WTC11 (cell line): ENCODE results near the gene CDKN1B. TPM values are rescaled to one million over a fixed set of nuclear protein-coding genes. Genes with fewer than 3 reads are reported as not detected.

ENCODE experiments used
- ATAC-seq: fragments of 200-7000 bp; cut with Tn5 transposase; 2 replicates; pipeline ENCODE4 v1.10.0; 2021; ENCODE audit warnings: mild to moderate bottlenecking, moderate library complexity
- CTCF ChIA-PET: fragments of 300-600 bp; sonication (Branson Sonifier 250); formaldehyde crosslinking; loops from one replicate; lab custom pipeline; 2021; ENCODE audit warnings: antibody characterized with exemption; lab: Charles Lee
- POLR2A ChIA-PET: fragments of 350-600 bp; sonication (Branson Sonifier 250); formaldehyde crosslinking; loops from one replicate; lab custom pipeline; 2021; ENCODE audit warnings: antibody characterized with exemption; lab: Charles Lee
- DNase-seq: peaks from one replicate; pipeline ENCODE4 v3.0.0; 2021; ENCODE audit warnings: low spot score
- H3K27ac Mint-ChIP-seq: 2 replicates; pipeline ENCODE4 v1.8.0; 2021; ENCODE audit warnings: mixed read lengths
- H3K27me3 Mint-ChIP-seq: 2 replicates; pipeline ENCODE4 v1.8.0; 2021; ENCODE audit warnings: low read depth, mild to moderate bottlenecking, moderate library complexity, mixed read lengths
- H3K36me3 Mint-ChIP-seq: 2 replicates; pipeline ENCODE4 v1.8.0; 2021; ENCODE audit warnings: mixed read lengths
- H3K4me1 Mint-ChIP-seq: 2 replicates; pipeline ENCODE4 v1.8.0; 2022; ENCODE audit warnings: mixed read lengths
- H3K4me3 Mint-ChIP-seq: 2 replicates; pipeline ENCODE4 v1.8.0; 2021; ENCODE audit warnings: mild to moderate bottlenecking, moderate library complexity, mixed read lengths
- H3K9me3 Mint-ChIP-seq: 2 replicates; pipeline ENCODE4 v1.8.0; 2021; ENCODE audit warnings: mixed read lengths
- CREM ChIP-seq: sonication (generic); formaldehyde crosslinking; IDR thresholded peaks from 2 replicates; pipeline ENCODE4 v1.8.1; 2022; ENCODE audit warnings: mild to moderate bottlenecking, missing genetic modification reagents, moderate library complexity
- EMX1 ChIP-seq: fragments of 250-450 bp; sonication (Bioruptor Pico); IDR thresholded peaks from 2 replicates; pipeline ENCODE4 v1.8.0; 2021; ENCODE audit warnings: mild to moderate bottlenecking
- GABPB1 ChIP-seq: sonication (generic); formaldehyde crosslinking; IDR thresholded peaks from 2 replicates; pipeline ENCODE4 v1.8.1; 2023; ENCODE audit warnings: mild to moderate bottlenecking, missing genetic modification reagents
- NR3C1 ChIP-seq: sonication (generic); formaldehyde crosslinking; conservative IDR thresholded peaks from 2 replicates; pipeline ENCODE4 v1.8.1; 2023; ENCODE audit warnings: low read depth, mild to moderate bottlenecking, missing genetic modification reagents
- OVOL2 ChIP-seq: fragments of 250-450 bp; sonication (Bioruptor Pico); IDR thresholded peaks from 2 replicates; pipeline ENCODE4 v1.9.0; 2021; ENCODE audit warnings: mild to moderate bottlenecking, borderline replicate concordance
- PRDM15 ChIP-seq: sonication (generic); formaldehyde crosslinking; IDR thresholded peaks from 2 replicates; pipeline ENCODE4 v1.8.0; 2022; ENCODE audit warnings: missing genetic modification reagents
- SMAD3 ChIP-seq: sonication (generic); formaldehyde crosslinking; IDR thresholded peaks from 2 replicates; pipeline ENCODE4 v1.8.0; 2022; ENCODE audit warnings: missing genetic modification reagents, mild to moderate bottlenecking, borderline replicate concordance
- SP1 ChIP-seq: sonication (generic); formaldehyde crosslinking; conservative IDR thresholded peaks from 2 replicates; pipeline ENCODE4 v1.8.1; 2022; ENCODE audit warnings: missing genetic modification reagents
- TP53 ChIP-seq: sonication (generic); formaldehyde crosslinking; IDR thresholded peaks from 2 replicates; pipeline ENCODE4 v1.8.1; 2023; ENCODE audit warnings: mild to moderate bottlenecking, missing genetic modification reagents
- ZNF121 ChIP-seq: sonication (generic); formaldehyde crosslinking; IDR thresholded peaks from 2 replicates; pipeline ENCODE4 v1.8.0; 2023; ENCODE audit warnings: missing genetic modification reagents
- ZNF263 ChIP-seq: sonication (generic); formaldehyde crosslinking; IDR thresholded peaks from 2 replicates; pipeline ENCODE4 v1.8.1; 2022; ENCODE audit warnings: low read depth, mild to moderate bottlenecking, moderate library complexity, missing genetic modification reagents
- ZNF281 ChIP-seq: sonication (generic); formaldehyde crosslinking; IDR thresholded peaks from 2 replicates; pipeline ENCODE4 v1.8.0; 2023; ENCODE audit warnings: mild to moderate bottlenecking, missing genetic modification reagents
- total RNA-seq: library from RNA; stranded (reverse); gene quantifications from 3 replicates; pipeline ENCODE4 v1.2.3, GENCODE V29; 2021
- TF ChIP-seq, protein P1 (sequence below): sonication (generic); formaldehyde crosslinking; IDR thresholded peaks from 2 replicates; pipeline ENCODE4 v1.8.0; 2023; ENCODE audit warnings: missing genetic modification reagents, mild to moderate bottlenecking, borderline replicate concordance

CDKN1B gene
- total RNA-seq, 1 experiment from 2014 or later, result 34.2 TPM

GRCh38 chr12:12713932-12714275 is 3.3 kb upstream of the CDKN1B start:
- no peak for DNase-seq
- ChIA-PET POLR2A (interaction anchor here (3.5 kb wide), 1 partner anchor 12 kb away, joined by 31 read pairs; no protein-coding TSS in a partner anchor), CTCF (interaction anchor here (0.7 to 4.2 kb wide), 3 partner anchors 13 to 339 kb away, joined by 3 to 46 read pairs (median 3); no protein-coding TSS in a partner anchor)
- H3K36me3 Mint-ChIP-seq, result peaks cover 7% of the 10 kb centered on the region
- H3K4me3 Mint-ChIP-seq, result peak overlapping the region; percentile 61
- H3K27ac Mint-ChIP-seq, result peak overlapping the region; percentile 37; the same call in 1 of the 2 replicates
- TF ChIP-seq NR3C1 (CRISPR knock-in tag) (no peak), PRDM15 (no peak), SMAD3 (CRISPR knock-in tag) (no peak), ZNF263 (no peak), TP53 (CRISPR knock-in tag) (no peak)
- no peak for ATAC-seq
- no peaks in the 10 kb centered on the region for H3K9me3 Mint-ChIP-seq
- H3K4me1 Mint-ChIP-seq, result peaks cover 41% of the 10 kb centered on the region
- H3K27me3 Mint-ChIP-seq, result peaks cover 10% of the 10 kb centered on the region; the same call in 1 of the 2 replicates

GRCh38 chr12:12714276-12715021 is 2.7 kb upstream of the CDKN1B start:
- peak overlapping the region; percentile 86 for H3K27ac Mint-ChIP-seq
- peaks cover 10% of the 10 kb centered on the region; the same call in 1 of the 2 replicates for H3K27me3 Mint-ChIP-seq
- H3K4me1 Mint-ChIP-seq, result peaks cover 46% of the 10 kb centered on the region
- no peak for DNase-seq
- peak overlapping the region; percentile 61 for H3K4me3 Mint-ChIP-seq
- ATAC-seq, result peak; percentile 15
- CTCF ChIA-PET, result interaction anchor here (0.7 to 4.2 kb wide), 4 partner anchors 13 to 339 kb away, joined by 3 to 46 read pairs (median 3); no protein-coding TSS in a partner anchor
- peaks cover 13% of the 10 kb centered on the region for H3K36me3 Mint-ChIP-seq
- no peaks in the 10 kb centered on the region for H3K9me3 Mint-ChIP-seq
- POLR2A ChIA-PET, result interaction anchor here (3.5 kb wide), 1 partner anchor 11 kb away, joined by 31 read pairs; no protein-coding TSS in a partner anchor
- TF ChIP-seq EMX1 (CRISPR knock-in tag), result no peak
- no peak for TF ChIP-seq ZNF281 (CRISPR knock-in tag)
- TF ChIP-seq GABPB1 (CRISPR knock-in tag), result no peak
- TF ChIP-seq, protein P1, sequence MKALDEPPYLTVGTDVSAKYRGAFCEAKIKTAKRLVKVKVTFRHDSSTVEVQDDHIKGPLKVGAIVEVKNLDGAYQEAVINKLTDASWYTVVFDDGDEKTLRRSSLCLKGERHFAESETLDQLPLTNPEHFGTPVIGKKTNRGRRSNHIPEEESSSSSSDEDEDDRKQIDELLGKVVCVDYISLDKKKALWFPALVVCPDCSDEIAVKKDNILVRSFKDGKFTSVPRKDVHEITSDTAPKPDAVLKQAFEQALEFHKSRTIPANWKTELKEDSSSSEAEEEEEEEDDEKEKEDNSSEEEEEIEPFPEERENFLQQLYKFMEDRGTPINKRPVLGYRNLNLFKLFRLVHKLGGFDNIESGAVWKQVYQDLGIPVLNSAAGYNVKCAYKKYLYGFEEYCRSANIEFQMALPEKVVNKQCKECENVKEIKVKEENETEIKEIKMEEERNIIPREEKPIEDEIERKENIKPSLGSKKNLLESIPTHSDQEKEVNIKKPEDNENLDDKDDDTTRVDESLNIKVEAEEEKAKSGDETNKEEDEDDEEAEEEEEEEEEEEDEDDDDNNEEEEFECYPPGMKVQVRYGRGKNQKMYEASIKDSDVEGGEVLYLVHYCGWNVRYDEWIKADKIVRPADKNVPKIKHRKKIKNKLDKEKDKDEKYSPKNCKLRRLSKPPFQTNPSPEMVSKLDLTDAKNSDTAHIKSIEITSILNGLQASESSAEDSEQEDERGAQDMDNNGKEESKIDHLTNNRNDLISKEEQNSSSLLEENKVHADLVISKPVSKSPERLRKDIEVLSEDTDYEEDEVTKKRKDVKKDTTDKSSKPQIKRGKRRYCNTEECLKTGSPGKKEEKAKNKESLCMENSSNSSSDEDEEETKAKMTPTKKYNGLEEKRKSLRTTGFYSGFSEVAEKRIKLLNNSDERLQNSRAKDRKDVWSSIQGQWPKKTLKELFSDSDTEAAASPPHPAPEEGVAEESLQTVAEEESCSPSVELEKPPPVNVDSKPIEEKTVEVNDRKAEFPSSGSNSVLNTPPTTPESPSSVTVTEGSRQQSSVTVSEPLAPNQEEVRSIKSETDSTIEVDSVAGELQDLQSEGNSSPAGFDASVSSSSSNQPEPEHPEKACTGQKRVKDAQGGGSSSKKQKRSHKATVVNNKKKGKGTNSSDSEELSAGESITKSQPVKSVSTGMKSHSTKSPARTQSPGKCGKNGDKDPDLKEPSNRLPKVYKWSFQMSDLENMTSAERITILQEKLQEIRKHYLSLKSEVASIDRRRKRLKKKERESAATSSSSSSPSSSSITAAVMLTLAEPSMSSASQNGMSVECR (CRISPR knock-in tag), result no peak
- TF ChIP-seq OVOL2 (CRISPR knock-in tag), result no peak
- no peak for TF ChIP-seq ZNF121
- TF ChIP-seq CREM, result no peak
- no peak for TF ChIP-seq SP1 (CRISPR knock-in tag)
